Parathyroid adenoma (tissue), 2 donors: ENCODE results near the gene SPATA17.

ENCODE experiments used
- H2AFZ ChIP-seq: fragments of 300-600 bp; sonication (generic); one replicate; pipeline ENCODE4 v1.7.0; 2017; ENCODE audit warnings: antibody characterized with exemption, mild to moderate bottlenecking
- H3K27ac ChIP-seq: fragments of 300-600 bp; sonication (generic); one replicate; pipeline ENCODE4 v1.7.0; 2017
- H3K27me3 ChIP-seq: fragments of 300-600 bp; sonication (generic); one replicate; pipeline ENCODE4 v1.7.0; 2017; ENCODE audit warnings: low read length; ENCODE audit not compliant: control insufficient read depth, insufficient read depth
- H3K36me3 ChIP-seq: fragments of 300-600 bp; sonication (generic); one replicate; pipeline ENCODE4 v1.7.0; 2017; ENCODE audit warnings: low read length; ENCODE audit not compliant: control insufficient read depth, insufficient read depth
- H3K4me1 ChIP-seq: fragments of 300-600 bp; sonication (generic); one replicate; pipeline ENCODE4 v1.7.0; 2017; ENCODE audit warnings: control low read depth
- H3K4me2 ChIP-seq: fragments of 300-600 bp; sonication (generic); one replicate; pipeline ENCODE4 v1.7.0; 2017; ENCODE audit warnings: low read length
- H3K4me3 ChIP-seq: fragments of 300-600 bp; sonication (generic); one replicate; pipeline ENCODE4 v1.7.0; 2017; ENCODE audit warnings: low read depth, low read length
- H3K79me2 ChIP-seq: fragments of 300-600 bp; sonication (generic); one replicate; pipeline ENCODE4 v1.7.0; 2017; ENCODE audit warnings: control low read depth
- H3K9ac ChIP-seq: fragments of 300-600 bp; sonication (generic); one replicate; pipeline ENCODE4 v1.7.0; 2017; ENCODE audit warnings: mild to moderate bottlenecking
- H3K9me3 ChIP-seq: fragments of 300-600 bp; sonication (generic); one replicate; pipeline ENCODE4 v1.7.0; 2017; ENCODE audit warnings: low read length; ENCODE audit not compliant: control insufficient read depth
- CTCF ChIP-seq: fragments of 300-600 bp; sonication (generic); IDR thresholded peaks from one replicate; pipeline ENCODE4 v1.7.0; 2017; ENCODE audit warnings: antibody characterized with exemption, mild to moderate bottlenecking
- donor health status: primary hyperparathyroidism.

The SPATA17 gene

GRCh38 chr1:217871955-217872354 is 240.8 kb downstream of the SPATA17 start:
- Histone ChIP-seq H3K4me2 (no peak overlapping the region), H2AFZ (no peak overlapping the region), H3K79me2 (no peaks in the 10 kb centered on the region), H3K4me3 (no peak overlapping the region), H3K9ac (no peak overlapping the region), H3K9me3 (no peaks in the 10 kb centered on the region), H3K27me3 (no peaks in the 10 kb centered on the region), H3K36me3 (no peaks in the 10 kb centered on the region), H3K27ac (no peak overlapping the region), H3K4me1 (no peaks in the 10 kb centered on the region)
- no peak for TF ChIP-seq CTCF

GRCh38 chr1:217875229-217875628 is 244.1 kb downstream of the SPATA17 start:
- no peak overlapping the region for H3K4me3 ChIP-seq
- H3K4me1 ChIP-seq = no peaks in the 10 kb centered on the region
- H3K27ac ChIP-seq = no peak overlapping the region
- H3K9me3 ChIP-seq = no peaks in the 10 kb centered on the region
- no peak overlapping the region for H3K4me2 ChIP-seq
- H2AFZ ChIP-seq = no peak overlapping the region
- H3K9ac ChIP-seq = no peak overlapping the region
- no peak for TF ChIP-seq CTCF
- H3K79me2 ChIP-seq = no peaks in the 10 kb centered on the region
- no peaks in the 10 kb centered on the region for H3K36me3 ChIP-seq
- no peaks in the 10 kb centered on the region for H3K27me3 ChIP-seq

DNA sequence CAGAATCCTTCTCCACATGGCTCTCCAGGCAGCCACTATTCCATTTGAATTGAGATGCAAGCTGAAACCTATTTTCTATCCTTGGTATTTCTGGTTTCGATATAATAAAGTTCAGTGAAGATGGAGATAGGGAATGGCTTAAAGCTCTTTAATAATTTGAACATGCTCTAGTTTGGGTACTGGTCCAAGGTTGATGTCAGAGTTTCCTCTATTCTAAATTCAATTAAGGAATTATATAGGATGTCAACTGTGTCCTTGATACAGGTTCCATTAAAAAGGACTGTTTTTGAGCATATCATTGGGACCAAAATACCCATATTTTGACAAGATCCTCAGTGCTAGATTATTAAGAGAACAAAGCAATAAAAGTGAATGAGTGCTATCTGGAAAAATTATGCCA is 245.3 kb downstream of the SPATA17 start:
- H3K9ac ChIP-seq = no peak overlapping the region
- H3K4me2 ChIP-seq = no peak overlapping the region
- no peaks in the 10 kb centered on the region for H3K27me3 ChIP-seq
- no peak overlapping the region for H2AFZ ChIP-seq
- no peaks in the 10 kb centered on the region for H3K4me1 ChIP-seq
- H3K36me3 ChIP-seq = no peaks in the 10 kb centered on the region
- no peaks in the 10 kb centered on the region for H3K79me2 ChIP-seq
- TF ChIP-seq CTCF = no peak
- H3K9me3 ChIP-seq = no peaks in the 10 kb centered on the region
- no peak overlapping the region for H3K4me3 ChIP-seq
- H3K27ac ChIP-seq = no peak overlapping the region

GRCh38 chr1:217876896-217877295 is 245.8 kb downstream of the SPATA17 start:
- Histone ChIP-seq H3K9me3 (no peaks in the 10 kb centered on the region), H3K27ac (no peak overlapping the region), H3K4me1 (no peaks in the 10 kb centered on the region), H3K79me2 (no peaks in the 10 kb centered on the region), H2AFZ (no peak overlapping the region), H3K36me3 (no peaks in the 10 kb centered on the region), H3K4me2 (no peak overlapping the region), H3K4me3 (no peak overlapping the region), H3K9ac (no peak overlapping the region), H3K27me3 (no peaks in the 10 kb centered on the region)
- TF ChIP-seq CTCF = no peak

DNA sequence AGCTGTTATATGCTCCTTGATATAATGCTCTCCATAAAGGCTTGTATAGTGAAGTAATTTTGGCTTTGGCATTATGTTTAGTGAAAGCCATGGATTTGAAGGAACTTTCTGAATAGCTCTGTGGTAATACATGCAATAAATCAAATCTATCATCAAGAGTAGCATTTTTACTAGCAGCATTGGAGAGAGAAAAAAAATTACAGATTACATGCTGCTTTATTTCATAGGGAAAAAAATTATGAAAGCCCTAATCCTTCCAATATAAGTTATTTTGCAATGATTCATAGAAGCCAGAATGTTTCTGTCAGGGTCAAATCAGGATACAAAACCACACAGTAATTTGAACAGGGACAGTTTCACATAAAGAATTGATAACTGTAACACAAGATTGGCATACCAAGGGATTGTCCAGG is 250.0 kb downstream of the SPATA17 start:
- Histone ChIP-seq H3K4me1 (no peaks in the 10 kb centered on the region), H3K27me3 (no peaks in the 10 kb centered on the region), H3K4me2 (no peak overlapping the region), H3K27ac (no peak overlapping the region), H3K9ac (no peak overlapping the region), H3K79me2 (no peaks in the 10 kb centered on the region), H2AFZ (no peak overlapping the region), H3K4me3 (no peak overlapping the region), H3K9me3 (no peaks in the 10 kb centered on the region), H3K36me3 (no peaks in the 10 kb centered on the region)
- TF ChIP-seq CTCF = no peak
